Loucy (cell line): ENCODE data around the gene PLEKHG4.

Experiments
- H2AFZ ChIP-seq: fragments of 200-600 bp; sonication (generic); 2 replicates; pipeline ENCODE4 v1.6.0; 2016; ENCODE audit warnings: antibody characterized with exemption, mild to moderate bottlenecking, low read length, moderate library complexity
- H3F3A ChIP-seq: fragments of 200-600 bp; 2 replicates; pipeline ENCODE4 v1.6.0; 2016; ENCODE audit warnings: antibody characterized with exemption, low read depth, mild to moderate bottlenecking
- H3K27me3 ChIP-seq: fragments of 200-600 bp; sonication (generic); 2 replicates; pipeline ENCODE4 v1.6.1; 2014; ENCODE audit warnings: low read length, mild to moderate bottlenecking; ENCODE audit not compliant: insufficient read depth, poor library complexity, severe bottlenecking
- H3K36me3 ChIP-seq: fragments of 200-600 bp; sonication (generic); 2 replicates; pipeline ENCODE4 v1.6.1; 2016; ENCODE audit warnings: low read length; ENCODE audit not compliant: insufficient read depth
- H3K4me1 ChIP-seq: fragments of 200-600 bp; sonication (generic); 2 replicates; pipeline ENCODE4 v1.5.1; 2014; ENCODE audit warnings: low read length, mild to moderate bottlenecking; ENCODE audit not compliant: insufficient read depth, poor library complexity, severe bottlenecking
- H3K4me2 ChIP-seq: fragments of 200-600 bp; sonication (generic); 2 replicates; pipeline ENCODE4 v1.6.0; 2014; ENCODE audit warnings: antibody characterized with exemption, low read length, low read depth, mild to moderate bottlenecking; ENCODE audit not compliant: poor library complexity, severe bottlenecking
- H3K4me3 ChIP-seq: fragments of 200-600 bp; sonication (generic); 2 replicates; pipeline ENCODE4 v1.5.1; 2014; ENCODE audit warnings: low read length, mild to moderate bottlenecking, mixed read lengths; ENCODE audit not compliant: poor library complexity, severe bottlenecking
- H3K79me2 ChIP-seq: fragments of 200-600 bp; sonication (generic); 2 replicates; pipeline ENCODE4 v1.6.1; 2014; ENCODE audit warnings: low read length; ENCODE audit not compliant: insufficient read depth
- H3K9ac ChIP-seq: fragments of 200-600 bp; sonication (generic); 2 replicates; pipeline ENCODE4 v1.6.0; 2014; ENCODE audit warnings: mild to moderate bottlenecking, low read depth, low read length, moderate library complexity; ENCODE audit not compliant: poor library complexity, severe bottlenecking
- H3K9me2 ChIP-seq: fragments of 200-600 bp; sonication (generic); replicated peaks from 2 replicates; pipeline ENCODE4 v1.6.1; 2016; ENCODE audit warnings: low read depth, low read length, mixed read lengths
- H3K9me3 ChIP-seq: fragments of 200-600 bp; sonication (generic); 2 replicates; pipeline ENCODE4 v1.6.1; 2014; ENCODE audit warnings: mild to moderate bottlenecking, antibody characterized with exemption, low read length, low read depth; ENCODE audit not compliant: insufficient read depth
- H4K20me1 ChIP-seq: fragments of 200-600 bp; sonication (generic); 2 replicates; pipeline ENCODE4 v1.6.0; 2014; ENCODE audit warnings: antibody characterized with exemption, low read length, mild to moderate bottlenecking; ENCODE audit not compliant: insufficient read depth, poor library complexity, severe bottlenecking
- EZH2phosphoT487 ChIP-seq: fragments of 200-600 bp; IDR thresholded peaks from 2 replicates; pipeline ENCODE4 v1.6.1; 2018; ENCODE audit warnings: antibody characterized with exemption, mild to moderate bottlenecking, moderate library complexity, borderline replicate concordance
- TF ChIP-seq, protein P1 (sequence below): fragments of 200-600 bp; sonication (generic); conservative IDR thresholded peaks from 2 replicates; pipeline ENCODE4 v1.5.1; 2014; ENCODE audit warnings: mild to moderate bottlenecking, antibody characterized with exemption, low read length

Gene PLEKHG4

DNA sequence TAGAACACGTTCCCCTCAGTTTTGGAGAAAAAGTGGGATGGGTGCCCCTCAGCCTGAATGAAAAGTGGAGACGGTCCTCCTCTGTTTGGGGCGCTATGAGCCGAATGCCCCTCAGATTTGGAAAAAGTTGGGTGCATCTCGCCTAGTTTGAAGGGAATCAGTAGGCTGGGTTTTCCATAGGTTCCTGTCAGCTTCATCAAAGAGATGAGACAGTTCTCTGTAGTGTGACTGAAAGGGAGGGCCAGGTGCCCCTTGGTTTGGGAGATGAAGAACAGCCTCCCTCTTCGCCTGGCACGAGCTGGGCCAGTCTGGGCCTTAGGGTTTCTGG lies 31.3 kb upstream of the PLEKHG4 start:
- peaks cover 61% of the 10 kb centered on the region for H3K4me1 ChIP-seq
- peak overlapping the region; percentile 99 for H3K4me2 ChIP-seq
- TF ChIP-seq, protein P1, sequence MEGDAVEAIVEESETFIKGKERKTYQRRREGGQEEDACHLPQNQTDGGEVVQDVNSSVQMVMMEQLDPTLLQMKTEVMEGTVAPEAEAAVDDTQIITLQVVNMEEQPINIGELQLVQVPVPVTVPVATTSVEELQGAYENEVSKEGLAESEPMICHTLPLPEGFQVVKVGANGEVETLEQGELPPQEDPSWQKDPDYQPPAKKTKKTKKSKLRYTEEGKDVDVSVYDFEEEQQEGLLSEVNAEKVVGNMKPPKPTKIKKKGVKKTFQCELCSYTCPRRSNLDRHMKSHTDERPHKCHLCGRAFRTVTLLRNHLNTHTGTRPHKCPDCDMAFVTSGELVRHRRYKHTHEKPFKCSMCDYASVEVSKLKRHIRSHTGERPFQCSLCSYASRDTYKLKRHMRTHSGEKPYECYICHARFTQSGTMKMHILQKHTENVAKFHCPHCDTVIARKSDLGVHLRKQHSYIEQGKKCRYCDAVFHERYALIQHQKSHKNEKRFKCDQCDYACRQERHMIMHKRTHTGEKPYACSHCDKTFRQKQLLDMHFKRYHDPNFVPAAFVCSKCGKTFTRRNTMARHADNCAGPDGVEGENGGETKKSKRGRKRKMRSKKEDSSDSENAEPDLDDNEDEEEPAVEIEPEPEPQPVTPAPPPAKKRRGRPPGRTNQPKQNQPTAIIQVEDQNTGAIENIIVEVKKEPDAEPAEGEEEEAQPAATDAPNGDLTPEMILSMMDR: no peak
- no peak for TF ChIP-seq EZH2phosphoT487
- H3K9ac ChIP-seq: peak overlapping the region; percentile 83
- peaks cover 29% of the 10 kb centered on the region; the same call in 1 of the 2 replicates for H3K79me2 ChIP-seq
- H3K9me2 ChIP-seq: no peaks in the 10 kb centered on the region
- H3K4me3 ChIP-seq: peak overlapping the region; percentile 88
- no peaks in the 10 kb centered on the region for H3K9me3 ChIP-seq
- no peaks in the 10 kb centered on the region for H3K27me3 ChIP-seq
- H4K20me1 ChIP-seq: peaks cover 19% of the 10 kb centered on the region
- no peaks in the 10 kb centered on the region for H3K36me3 ChIP-seq
- H3F3A ChIP-seq: peaks cover 8% of the 10 kb centered on the region
- peak overlapping the region; percentile 86 for H2AFZ ChIP-seq

DNA sequence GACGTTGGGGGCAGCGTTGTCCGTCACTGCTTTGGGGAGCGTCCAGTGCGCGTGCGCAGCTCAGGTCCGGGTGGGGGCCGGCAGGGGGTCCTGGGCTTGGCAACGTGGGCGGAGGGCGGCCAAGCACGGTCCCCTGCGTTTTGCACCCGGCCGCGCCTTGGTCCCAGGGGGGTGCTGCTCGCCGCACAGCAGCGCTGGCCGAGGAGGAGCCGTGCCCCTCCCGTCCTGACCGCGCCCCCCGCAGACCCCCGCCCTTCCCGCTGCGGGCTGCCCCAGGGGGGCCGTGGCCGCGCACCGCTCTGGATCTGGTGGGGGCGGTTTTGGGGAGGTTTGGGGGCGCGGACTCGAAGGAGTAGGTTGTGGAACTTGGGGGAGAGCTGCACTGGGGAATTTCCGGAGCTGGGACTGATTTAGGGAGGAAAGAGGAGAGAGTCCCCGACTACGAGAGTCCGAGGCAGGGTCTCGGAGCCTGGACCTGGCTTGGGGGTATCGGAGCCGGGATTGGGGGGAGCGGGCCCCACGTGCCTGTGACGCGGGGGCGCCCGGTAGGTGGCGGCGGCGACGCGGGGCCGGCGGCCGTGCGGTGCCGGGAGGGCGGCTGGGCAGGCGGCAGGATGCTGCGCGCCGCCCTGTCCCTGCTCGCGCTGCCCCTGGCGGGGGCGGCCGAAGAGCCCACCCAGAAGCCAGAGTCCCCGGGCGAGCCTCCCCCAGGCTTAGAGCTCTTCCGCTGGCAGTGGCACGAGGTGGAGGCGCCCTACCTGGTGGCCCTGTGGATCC lies 30.7 kb upstream of the PLEKHG4 start, which contains the start of gene SLC9A5:
SLC9A5 (plus strand) TSS at position 579 of the 777 bp plus-strand sequence; CDS start at position 615, 36 bp downstream.
- no peaks in the 10 kb centered on the region for H3K9me3 ChIP-seq
- peaks cover 55% of the 10 kb centered on the region for H3K4me1 ChIP-seq
- peak within 1 kb of the TSS; percentile 88 for H3K4me3 ChIP-seq
- no peaks in the 10 kb centered on the region for H3K27me3 ChIP-seq
- H3K9ac ChIP-seq: peak within 1 kb of the TSS; percentile 83
- H3F3A ChIP-seq: peaks cover 8% of the 10 kb centered on the region
- TF ChIP-seq EZH2phosphoT487: no peak
- TF ChIP-seq, protein P1: peak; percentile 16
- H2AFZ ChIP-seq: peak within 1 kb of the TSS; percentile 86
- no peaks in the 10 kb centered on the region for H3K9me2 ChIP-seq
- H3K79me2 ChIP-seq: peaks cover 24% of the 10 kb centered on the region; the same call in 1 of the 2 replicates
- H4K20me1 ChIP-seq: peaks cover 16% of the 10 kb centered on the region
- H3K4me2 ChIP-seq: peak within 1 kb of the TSS; percentile 99
- H3K36me3 ChIP-seq: no peaks in the 10 kb centered on the region

- Histone ChIP-seq H3K27me3 (no peaks in the 10 kb centered on the region), H3K9ac (peak overlapping the region; percentile 83), H3K9me3 (no peaks in the 10 kb centered on the region), H3K4me3 (peak overlapping the region; percentile 88), H3K9me2 (no peaks in the 10 kb centered on the region), H3K4me2 (peak overlapping the region; percentile 99), H3K4me1 (peaks cover 49% of the 10 kb centered on the region), H2AFZ (peak overlapping the region; percentile 37), H3K79me2 (peaks cover 18% of the 10 kb centered on the region; the same call in 1 of the 2 replicates), H3F3A (peaks cover 8% of the 10 kb centered on the region), H4K20me1 (peaks cover 9% of the 10 kb centered on the region), H3K36me3 (no peaks in the 10 kb centered on the region)
- no peak for TF ChIP-seq EZH2phosphoT487
- TF ChIP-seq, protein P1: no peak; the same call in 1 of the 2 replicates
These were observed 29.9 kb upstream of the PLEKHG4 start for GRCh38 chr16:67249178-67250044.
